Esophagus squamous epithelium (tissue), 5 donors: ENCODE results near the gene SCLY. TPM values are rescaled to one million over a fixed set of nuclear protein-coding genes. Genes with fewer than 3 reads are reported as not detected.

Source experiments
- DNase-seq: peaks from one replicate; lab custom pipeline; 2025; lab: John Stamatoyannopoulos, UW
- H3K27ac ChIP-seq, 4 donors: fragments of 200-600 bp; sonication (generic); one replicate each; pipeline ENCODE4 v1.5.1; 2016 to 2019; ENCODE audit warnings: mild to moderate bottlenecking in 1 of 4
- H3K27me3 ChIP-seq, 4 donors: fragments of 200-600 bp; sonication (generic); 1 replicate in 3 of 4; 2 replicates in 1 of 4; pipeline versions ENCODE4 v1.5.1 to v1.6.0; 2017 to 2021; ENCODE audit warnings: antibody characterized with exemption in 1 of 4
- H3K36me3 ChIP-seq, 3 donors: fragments of 200-600 bp; sonication (generic); one replicate each; pipeline ENCODE4 v1.5.1; 2016 to 2019
- H3K4me1 ChIP-seq, 3 donors: fragments of 200-600 bp; sonication (generic); one replicate each; pipeline ENCODE4 v1.5.1; 2017 to 2019
- H3K4me3 ChIP-seq, 4 donors: fragments of 200-600 bp; sonication (generic); 1 replicate in 3 of 4; 2 replicates in 1 of 4; pipeline ENCODE4 v1.5.1; 2016 to 2019; ENCODE audit warnings: mild to moderate bottlenecking in 2 of 4, moderate library complexity in 1 of 4
- H3K9me3 ChIP-seq, 3 donors: fragments of 200-600 bp; sonication (generic); one replicate each; pipeline ENCODE4 v1.5.1; 2016 to 2019
- CTCF ChIP-seq, 6 experiments: fragments of 450-650 bp in 4 of 6; fragments of 200-600 bp in 2 of 6; sonication (generic) in 2 of 6; IDR thresholded peaks; one replicate each; pipeline ENCODE4 v1.5.1; 2016 to 2019; ENCODE audit warnings: antibody characterized with exemption in 6 of 6, mild to moderate bottlenecking in 4 of 6, moderate library complexity in 4 of 6
- POLR2A ChIP-seq, 4 donors: fragments of 450-650 bp; IDR thresholded peaks; one replicate each; pipeline ENCODE4 v1.6.1; 2017; ENCODE audit warnings: antibody characterized with exemption in 4 of 4, mild to moderate bottlenecking in 4 of 4, moderate library complexity in 3 of 4
- whole genome bisulfite sequencing, 2 donors: methylation state at CpG; one replicate each; pipeline ENCODE4 v1.1.5; 2018; 5-methylcytosine and 5-hydroxymethylcytosine counted together
- intact Hi-C: fragments of 100-400 bp; cut with DNase I; formaldehyde crosslinking; loops from one replicate; pipeline ENCODE4 v1.15.0; 2022
- total RNA-seq, 4 donors: library from RNA; depleted of rRNA; stranded (reverse); fragments of >200 nt; gene quantifications; one replicate each; pipeline ENCODE4 v1.1.0, GENCODE V29; 2016
- donor health status: DM: yes; HTN: yes; CAD: no.

The SCLY gene
- total RNA-seq, 4 donors from 2014 or later = 3.0 to 14.0 (median 11.4) TPM

GRCh38 chr2:238091436-238092060, 30.7 kb downstream of the SCLY start:
- no peak overlapping the region for H3K27ac ChIP-seq
- no peak for TF ChIP-seq POLR2A (IDR thresholded peaks at IDR 0.05)
- TF ChIP-seq CTCF (IDR thresholded peaks at IDR 0.05) = no peak

GRCh38 chr2:238092486-238093035, 31.8 kb downstream of the SCLY start:
- Histone ChIP-seq H3K9me3 (no peaks in the 10 kb centered on the region), H3K4me1 (no peaks in the 10 kb centered on the region), H3K4me3 (no peak overlapping the region), H3K27me3 (no peaks in the 10 kb centered on the region), H3K27ac (no peak overlapping the region), H3K36me3 (no peaks in the 10 kb centered on the region)
- intact Hi-C loops = no loop called here
- TF ChIP-seq POLR2A (IDR thresholded peaks at IDR 0.05) (no peak), CTCF (IDR thresholded peaks at IDR 0.05) (no peak)
- no peak for DNase-seq
- WGBS, 2 donors = 89 to 90% methylated on average over 11 of the region's 12 CpGs

More at GRCh38 chr2:238091436-238092060, 30.7 kb downstream of the SCLY start:
- intact Hi-C loops = no loop called here
- H3K36me3 ChIP-seq = no peaks in the 10 kb centered on the region
- no peak overlapping the region for H3K4me3 ChIP-seq
- H3K27me3 ChIP-seq = no peaks in the 10 kb centered on the region
- 90 to 97% methylated on average over 13 to 16 of the region's 16 CpGs for WGBS, 2 donors
- H3K9me3 ChIP-seq = no peaks in the 10 kb centered on the region
- no peaks in the 10 kb centered on the region for H3K4me1 ChIP-seq
- no peak for DNase-seq

- H3K27ac ChIP-seq = no peak overlapping the region
- DNase-seq = no peak
- no peaks in the 10 kb centered on the region for H3K27me3 ChIP-seq
- H3K9me3 ChIP-seq = no peaks in the 10 kb centered on the region
- intact Hi-C loops = no loop called here
- TF ChIP-seq POLR2A (IDR thresholded peaks at IDR 0.05) (no peak), CTCF (IDR thresholded peaks at IDR 0.05) (no peak)
- 86 to 88% methylated on average over 14 to 16 of the region's 26 CpGs for WGBS, 2 donors
- no peak overlapping the region for H3K4me3 ChIP-seq
- no peaks in the 10 kb centered on the region for H3K36me3 ChIP-seq
- no peaks in the 10 kb centered on the region for H3K4me1 ChIP-seq
These were observed 32.7 kb downstream of the SCLY start for GRCh38 chr2:238093181-238094140.

GRCh38 chr2:238094438-238095022, 33.7 kb downstream of the SCLY start:
- Histone ChIP-seq H3K27ac (no peak overlapping the region), H3K4me3 (no peak overlapping the region), H3K36me3 (no peaks in the 10 kb centered on the region), H3K27me3 (no peaks in the 10 kb centered on the region), H3K9me3 (no peaks in the 10 kb centered on the region), H3K4me1 (peaks cover 0 to 11% (median 0%) of the 10 kb centered on the region in 3 donors)
- no peak for TF ChIP-seq CTCF (IDR thresholded peaks at IDR 0.05)
- TF ChIP-seq POLR2A (IDR thresholded peaks at IDR 0.05) = no peak
- intact Hi-C loops = no loop called here
- WGBS, 2 donors = 97% methylated on average over 7 to 9 of the region's 17 CpGs
- no peak for DNase-seq
